PC-3 (cell line): ENCODE results near the gene CPS1.

ENCODE experiments used
- EZH2 ChIP-seq: fragments of 300-600 bp; sonication (generic); IDR thresholded peaks from one replicate; pipeline ENCODE4 v1.6.1; 2017; ENCODE audit warnings: antibody characterized with exemption, mild to moderate bottlenecking, low read length; ENCODE audit not compliant: unreplicated experiment
- TF ChIP-seq, protein P1 (sequence below): fragments of 300-600 bp; sonication (generic); conservative IDR thresholded peaks from 2 replicates; pipeline ENCODE4 v1.5.1; 2017; ENCODE audit warnings: antibody characterized with exemption, low read depth, mild to moderate bottlenecking, low read length

DNA sequence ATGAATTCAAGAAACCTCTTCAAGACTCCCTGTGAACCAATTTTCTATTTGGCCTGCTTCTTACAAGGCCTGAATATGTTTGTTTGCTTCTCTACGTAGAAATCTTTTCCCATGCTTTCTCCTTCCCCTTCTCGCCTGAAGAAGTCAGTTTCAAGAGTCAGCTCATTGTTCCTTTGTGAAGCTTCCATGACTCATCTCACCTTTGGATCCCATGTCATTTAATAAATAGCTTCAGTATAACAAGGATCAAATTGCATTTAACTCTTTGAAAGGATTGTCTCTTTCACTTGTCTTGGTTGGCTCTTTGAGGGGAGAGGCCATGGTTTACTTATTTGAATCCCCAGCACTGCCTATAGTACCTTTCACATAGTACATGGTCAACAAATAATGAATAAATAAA lies 28.4 kb downstream of the CPS1 start:
- TF ChIP-seq, protein P1, sequence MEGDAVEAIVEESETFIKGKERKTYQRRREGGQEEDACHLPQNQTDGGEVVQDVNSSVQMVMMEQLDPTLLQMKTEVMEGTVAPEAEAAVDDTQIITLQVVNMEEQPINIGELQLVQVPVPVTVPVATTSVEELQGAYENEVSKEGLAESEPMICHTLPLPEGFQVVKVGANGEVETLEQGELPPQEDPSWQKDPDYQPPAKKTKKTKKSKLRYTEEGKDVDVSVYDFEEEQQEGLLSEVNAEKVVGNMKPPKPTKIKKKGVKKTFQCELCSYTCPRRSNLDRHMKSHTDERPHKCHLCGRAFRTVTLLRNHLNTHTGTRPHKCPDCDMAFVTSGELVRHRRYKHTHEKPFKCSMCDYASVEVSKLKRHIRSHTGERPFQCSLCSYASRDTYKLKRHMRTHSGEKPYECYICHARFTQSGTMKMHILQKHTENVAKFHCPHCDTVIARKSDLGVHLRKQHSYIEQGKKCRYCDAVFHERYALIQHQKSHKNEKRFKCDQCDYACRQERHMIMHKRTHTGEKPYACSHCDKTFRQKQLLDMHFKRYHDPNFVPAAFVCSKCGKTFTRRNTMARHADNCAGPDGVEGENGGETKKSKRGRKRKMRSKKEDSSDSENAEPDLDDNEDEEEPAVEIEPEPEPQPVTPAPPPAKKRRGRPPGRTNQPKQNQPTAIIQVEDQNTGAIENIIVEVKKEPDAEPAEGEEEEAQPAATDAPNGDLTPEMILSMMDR: no peak
- TF ChIP-seq EZH2: no peak
